DOHH2 (cell line): ENCODE data around the gene DCP1A.

ENCODE experiments used
- CTCF ChIP-seq: fragments of 200-600 bp; sonication (generic); IDR thresholded peaks from one replicate; pipeline ENCODE4 v1.5.1; 2014; ENCODE audit warnings: antibody characterized with exemption, mild to moderate bottlenecking, low read depth, low read length; ENCODE audit not compliant: poor library complexity, severe bottlenecking
- EZH2phosphoT487 ChIP-seq: fragments of 200-600 bp; sonication (generic); IDR thresholded peaks from 2 replicates; pipeline ENCODE4 v1.6.1; 2017; ENCODE audit warnings: borderline replicate concordance, mild to moderate bottlenecking, antibody characterized with exemption, low read length, moderate library complexity, mixed read lengths

GRCh38 chr3:53303549-53303948 lies 43.8 kb downstream of the DCP1A start:
- TF ChIP-seq CTCF (no peak), EZH2phosphoT487 (no peak)
